GM10266 (cell line): ENCODE measurements around the gene NDE1.

ENCODE experiments used
- DNase-seq: peaks from one replicate; pipeline ENCODE4 v3.0.0; 2012; ENCODE audit errors: extremely low spot score
- CTCF ChIP-seq: IDR thresholded peaks from 2 replicates; pipeline ENCODE4 v1.5.1; 2012; ENCODE audit warnings: mild to moderate bottlenecking, low read depth; ENCODE audit not compliant: control insufficient read depth, insufficient read depth; ENCODE audit errors: missing control alignments

NDE1 gene

GRCh38 chr16:15749985-15750384 lies 99.9 kb downstream of the NDE1 start:
- DNase-seq = no peak
- no peak for TF ChIP-seq CTCF

GRCh38 chr16:15751940-15752339 lies 101.9 kb downstream of the NDE1 start:
- no peak for DNase-seq
- no peak for TF ChIP-seq CTCF

GRCh38 chr16:15752717-15753488 lies 102.9 kb downstream of the NDE1 start:
- no peak for TF ChIP-seq CTCF
- DNase-seq = no peak

DNA sequence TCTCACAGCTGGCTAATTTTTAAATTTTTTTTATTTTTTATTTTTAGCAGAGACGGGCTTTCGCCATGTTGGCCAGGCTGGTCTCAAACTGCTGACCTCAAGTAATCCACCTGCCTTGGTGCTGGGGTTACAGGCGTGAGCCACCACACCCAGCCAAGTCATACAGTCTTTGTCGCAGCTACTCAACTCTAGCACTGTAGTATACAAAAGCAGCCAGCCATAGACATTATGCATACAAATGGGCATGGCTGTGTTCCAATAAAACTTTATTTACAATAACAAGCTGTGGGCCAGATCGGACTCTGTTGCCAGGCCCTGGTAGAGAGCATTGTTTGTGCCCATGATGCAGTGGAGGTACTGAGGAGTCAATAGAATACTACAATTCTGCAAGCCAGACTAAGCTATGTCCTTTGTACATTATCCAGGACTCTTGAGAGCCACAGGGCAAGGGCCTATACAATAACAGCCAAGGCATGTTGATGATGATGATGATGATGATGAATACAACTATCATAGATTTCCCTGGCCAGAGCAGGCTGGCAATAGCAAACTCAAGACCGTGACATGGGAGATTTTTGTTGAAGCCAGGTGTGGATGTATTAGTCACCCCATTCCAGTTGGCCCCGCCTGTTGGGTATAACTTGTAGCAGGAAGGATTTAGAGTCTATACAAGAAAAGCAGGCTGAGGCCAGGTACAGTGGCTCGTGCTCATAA lies 104.9 kb downstream of the NDE1 start:
- DNase-seq = no peak
- TF ChIP-seq CTCF = no peak

- DNase-seq = no peak
- no peak for TF ChIP-seq CTCF
Observed at GRCh38 chr16:15757077-15757386, 107.0 kb downstream of the NDE1 start.

- TF ChIP-seq CTCF = no peak
- no peak for DNase-seq
Observed at GRCh38 chr16:15757630-15758251, 107.7 kb downstream of the NDE1 start.

DNA sequence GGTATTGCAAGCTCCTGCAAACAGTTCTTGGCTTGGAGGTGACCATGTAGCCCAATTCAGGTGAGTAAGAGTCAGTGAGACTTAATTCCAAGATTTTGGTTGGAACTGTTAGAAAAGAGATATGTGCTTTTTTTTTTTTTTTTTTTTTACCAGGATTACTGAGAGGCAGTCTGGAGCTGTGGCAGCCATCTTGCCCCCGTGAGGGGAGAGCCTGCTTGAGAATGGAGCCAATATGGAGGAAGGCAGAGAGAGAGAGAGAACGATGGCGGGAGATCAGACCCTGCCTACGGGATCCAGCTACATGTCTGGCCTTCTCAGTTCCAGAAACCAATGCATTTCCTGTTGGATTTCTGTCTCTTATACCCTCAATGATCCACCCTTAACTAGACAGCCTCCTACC lies 109.0 kb downstream of the NDE1 start:
- TF ChIP-seq CTCF = no peak
- DNase-seq = no peak
